WERI-Rb-1 (cell line): ENCODE data around the gene UBE2D1.

ENCODE experiments used
- DNase-seq: peaks from one replicate; pipeline ENCODE4 v3.0.0-alpha.2; 2020
- H3K27ac ChIP-seq: fragments of 250-450 bp; sonication (Bioruptor Pico); 2 replicates; pipeline ENCODE4 v1.5.1; 2020; ENCODE audit warnings: mild to moderate bottlenecking, moderate library complexity
- H3K27me3 ChIP-seq: fragments of 250-450 bp; sonication (Bioruptor Pico); 2 replicates; pipeline ENCODE4 v1.5.1; 2021; ENCODE audit warnings: mild to moderate bottlenecking, low read depth, moderate library complexity; ENCODE audit not compliant: insufficient read depth, severe bottlenecking
- H3K36me3 ChIP-seq: fragments of 250-450 bp; sonication (Bioruptor Pico); 2 replicates; pipeline ENCODE4 v1.5.1; 2020; ENCODE audit warnings: mild to moderate bottlenecking, moderate library complexity
- H3K4me3 ChIP-seq: 2 replicates; pipeline ENCODE4 v1.5.1; 2011; ENCODE audit warnings: low read depth, mild to moderate bottlenecking, control low read depth, low read length
- H3K9me3 ChIP-seq: fragments of 250-450 bp; sonication (Bioruptor Pico); 2 replicates; pipeline ENCODE4 v1.5.1; 2021; ENCODE audit warnings: mild to moderate bottlenecking, moderate library complexity; ENCODE audit not compliant: severe bottlenecking
- CTCF ChIP-seq: IDR thresholded peaks from 2 replicates; pipeline ENCODE4 v1.5.1; 2011; ENCODE audit warnings: low read depth, mild to moderate bottlenecking, control low read depth, inconsistent platforms, low read length

The UBE2D1 gene

GRCh38 chr10:58396057-58396456 lies 61.3 kb downstream of the UBE2D1 start:
- no peak for DNase-seq
- Histone ChIP-seq H3K27ac (no peak overlapping the region), H3K36me3 (peaks cover 56% of the 10 kb centered on the region), H3K27me3 (no peaks in the 10 kb centered on the region), H3K4me3 (no peak overlapping the region), H3K9me3 (no peaks in the 10 kb centered on the region)
- TF ChIP-seq CTCF: no peak

- Histone ChIP-seq H3K27ac (no peak overlapping the region), H3K36me3 (peaks cover 39% of the 10 kb centered on the region), H3K27me3 (no peaks in the 10 kb centered on the region), H3K9me3 (no peaks in the 10 kb centered on the region), H3K4me3 (no peak overlapping the region)
- no peak for DNase-seq
- no peak for TF ChIP-seq CTCF
These were observed 63.0 kb downstream of the UBE2D1 start for GRCh38 chr10:58397830-58398229.

- DNase-seq: no peak
- TF ChIP-seq CTCF: no peak
- Histone ChIP-seq H3K4me3 (no peak overlapping the region), H3K27me3 (no peaks in the 10 kb centered on the region), H3K9me3 (no peaks in the 10 kb centered on the region), H3K36me3 (peaks cover 24% of the 10 kb centered on the region), H3K27ac (no peak overlapping the region)
These were observed 64.6 kb downstream of the UBE2D1 start for GRCh38 chr10:58399410-58399809.

GRCh38 chr10:58400609-58401008 lies 65.8 kb downstream of the UBE2D1 start:
- H3K27me3 ChIP-seq: no peaks in the 10 kb centered on the region
- H3K4me3 ChIP-seq: no peak overlapping the region
- no peak for TF ChIP-seq CTCF
- DNase-seq: no peak
- H3K27ac ChIP-seq: no peak overlapping the region
- no peaks in the 10 kb centered on the region for H3K9me3 ChIP-seq
- peaks cover 14% of the 10 kb centered on the region for H3K36me3 ChIP-seq

- DNase-seq: no peak
- Histone ChIP-seq H3K4me3 (no peak overlapping the region), H3K27ac (no peak overlapping the region), H3K36me3 (no peaks in the 10 kb centered on the region), H3K27me3 (no peaks in the 10 kb centered on the region), H3K9me3 (no peaks in the 10 kb centered on the region)
- no peak for TF ChIP-seq CTCF
These were observed 69.2 kb downstream of the UBE2D1 start for GRCh38 chr10:58404001-58404400.

GRCh38 chr10:58409956-58410610 lies 75.3 kb downstream of the UBE2D1 start:
- no peak for DNase-seq
- Histone ChIP-seq H3K9me3 (no peaks in the 10 kb centered on the region), H3K27me3 (no peaks in the 10 kb centered on the region), H3K4me3 (no peak overlapping the region), H3K27ac (no peak overlapping the region), H3K36me3 (no peaks in the 10 kb centered on the region)
- TF ChIP-seq CTCF: no peak
